ENCODE results near the gene BRI3BP. TPM values are rescaled to one million over a fixed set of nuclear protein-coding genes. Genes with fewer than 3 reads are reported as not detected.

BRI3BP gene
- total RNA-seq, 2 donors from 2014 or later, result 5.9 to 8.0 TPM

DNA sequence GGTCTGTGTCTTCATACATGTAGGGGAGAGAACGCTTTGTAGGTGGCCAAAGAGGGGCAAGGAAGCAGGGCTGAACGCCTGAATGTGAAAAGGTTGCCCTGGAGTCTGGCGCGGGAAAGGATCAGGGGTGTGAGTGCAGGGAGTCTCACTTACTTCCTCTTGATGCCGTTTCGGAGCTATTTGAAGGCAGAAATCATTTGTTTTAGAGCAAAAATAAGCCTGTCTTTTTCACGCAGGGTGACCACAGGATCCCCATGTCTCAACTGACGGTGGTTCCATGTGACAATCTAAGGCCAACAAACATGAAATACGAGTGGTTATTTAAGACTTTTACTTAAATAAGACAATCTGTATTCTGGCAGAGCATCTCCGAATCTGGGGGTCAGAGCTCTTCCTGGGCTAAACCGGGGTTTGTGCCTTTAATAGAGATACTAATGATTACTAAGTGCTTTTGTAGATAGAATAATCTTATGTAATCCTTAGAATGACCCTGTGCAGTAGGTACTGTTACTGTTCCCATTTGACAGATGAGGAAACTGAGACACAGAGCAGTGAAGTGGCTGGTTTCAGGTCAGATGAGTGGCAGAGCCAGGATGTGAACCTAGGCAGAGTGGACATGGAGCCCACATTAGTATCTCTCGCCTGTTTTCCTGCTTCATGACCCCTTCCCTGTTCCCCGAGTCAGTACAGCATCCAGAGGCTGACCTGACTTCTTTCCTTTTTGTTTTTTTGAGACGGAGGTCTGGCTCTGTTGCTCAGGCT is 1.9 kb downstream of the BRI3BP start:
- intact Hi-C loops (cut with DNase I), result no loop called here
- DNase-seq (no peak), ATAC-seq (no peak)
- H3K36me3 ChIP-seq (replicated peaks in 1 of 2; ENCODE audit: insufficient read depth in 1 of 2, low read depth in 2 of 2), result no peaks in the 10 kb centered on the region
- no peak overlapping the region for H3K4me3 ChIP-seq
- H3K9me3 ChIP-seq, result no peaks in the 10 kb centered on the region
- 74 to 86% methylated on average over 14 of the region's 14 CpGs for WGBS, 2 donors
- TF ChIP-seq, protein P1, sequence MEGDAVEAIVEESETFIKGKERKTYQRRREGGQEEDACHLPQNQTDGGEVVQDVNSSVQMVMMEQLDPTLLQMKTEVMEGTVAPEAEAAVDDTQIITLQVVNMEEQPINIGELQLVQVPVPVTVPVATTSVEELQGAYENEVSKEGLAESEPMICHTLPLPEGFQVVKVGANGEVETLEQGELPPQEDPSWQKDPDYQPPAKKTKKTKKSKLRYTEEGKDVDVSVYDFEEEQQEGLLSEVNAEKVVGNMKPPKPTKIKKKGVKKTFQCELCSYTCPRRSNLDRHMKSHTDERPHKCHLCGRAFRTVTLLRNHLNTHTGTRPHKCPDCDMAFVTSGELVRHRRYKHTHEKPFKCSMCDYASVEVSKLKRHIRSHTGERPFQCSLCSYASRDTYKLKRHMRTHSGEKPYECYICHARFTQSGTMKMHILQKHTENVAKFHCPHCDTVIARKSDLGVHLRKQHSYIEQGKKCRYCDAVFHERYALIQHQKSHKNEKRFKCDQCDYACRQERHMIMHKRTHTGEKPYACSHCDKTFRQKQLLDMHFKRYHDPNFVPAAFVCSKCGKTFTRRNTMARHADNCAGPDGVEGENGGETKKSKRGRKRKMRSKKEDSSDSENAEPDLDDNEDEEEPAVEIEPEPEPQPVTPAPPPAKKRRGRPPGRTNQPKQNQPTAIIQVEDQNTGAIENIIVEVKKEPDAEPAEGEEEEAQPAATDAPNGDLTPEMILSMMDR (IDR thresholded peaks at IDR 0.05), result no peak
- no peak for TF ChIP-seq POLR2A (IDR thresholded peaks at IDR 0.05)
- H3K27me3 ChIP-seq, result no peaks in the 10 kb centered on the region
- H3K4me1 ChIP-seq, result peaks cover 21% of the 10 kb centered on the region
- H3K27ac ChIP-seq, result no peak overlapping the region

- Histone ChIP-seq H3K27ac (no peak overlapping the region), H3K36me3 (replicated peaks in 1 of 2; ENCODE audit: insufficient read depth in 1 of 2, low read depth in 2 of 2) (no peaks in the 10 kb centered on the region), H3K4me3 (no peak overlapping the region), H3K9me3 (no peaks in the 10 kb centered on the region), H3K27me3 (no peaks in the 10 kb centered on the region), H3K4me1 (peaks cover 12% of the 10 kb centered on the region)
- WGBS, 2 donors, result 70 to 75% methylated on average over 4 of the region's 4 CpGs
- ATAC-seq, result no peak
- no peak for DNase-seq
- intact Hi-C loops (cut with DNase I), result no loop called here
- no peak for TF ChIP-seq POLR2A (IDR thresholded peaks at IDR 0.05)
- TF ChIP-seq, protein P1 (IDR thresholded peaks at IDR 0.05), result no peak
Measured at GRCh38 chr12:124998705-124999104, 5.3 kb downstream of the BRI3BP start.

GRCh38 chr12:125001636-125002035 is 8.2 kb downstream of the BRI3BP start:
- WGBS, 2 donors, result 97 to 100% methylated on average over 3 of the region's 3 CpGs
- Histone ChIP-seq H3K4me3 (no peak overlapping the region), H3K36me3 (replicated peaks in 1 of 2; ENCODE audit: insufficient read depth in 1 of 2, low read depth in 2 of 2) (no peaks in the 10 kb centered on the region), H3K4me1 (no peaks in the 10 kb centered on the region), H3K27ac (no peak overlapping the region), H3K27me3 (no peaks in the 10 kb centered on the region), H3K9me3 (no peaks in the 10 kb centered on the region)
- ATAC-seq, result no peak
- intact Hi-C loops (cut with DNase I), result no loop called here
- TF ChIP-seq, protein P1 (IDR thresholded peaks at IDR 0.05), result no peak
- no peak for TF ChIP-seq POLR2A (IDR thresholded peaks at IDR 0.05)
- DNase-seq, result no peak

- intact Hi-C loops (cut with DNase I), result no loop called here
- Histone ChIP-seq H3K4me1 (no peaks in the 10 kb centered on the region), H3K36me3 (replicated peaks in 1 of 2; ENCODE audit: insufficient read depth in 1 of 2, low read depth in 2 of 2) (no peaks in the 10 kb centered on the region), H3K4me3 (no peak overlapping the region), H3K9me3 (no peaks in the 10 kb centered on the region), H3K27me3 (no peaks in the 10 kb centered on the region), H3K27ac (no peak overlapping the region)
- WGBS, 2 donors, result 77 to 84% methylated on average over 8 to 9 of the region's 9 CpGs
- TF ChIP-seq, protein P1 (IDR thresholded peaks at IDR 0.05), result no peak
- TF ChIP-seq POLR2A (IDR thresholded peaks at IDR 0.05), result no peak
- no peak for ATAC-seq
- no peak for DNase-seq
Measured at GRCh38 chr12:125003021-125003420, 9.6 kb downstream of the BRI3BP start.

GRCh38 chr12:125004621-125005020 is 11.2 kb downstream of the BRI3BP start:
- H3K27me3 ChIP-seq, result no peaks in the 10 kb centered on the region
- no peak overlapping the region for H3K27ac ChIP-seq
- no peaks in the 10 kb centered on the region for H3K36me3 ChIP-seq (replicated peaks in 1 of 2; ENCODE audit: insufficient read depth in 1 of 2, low read depth in 2 of 2)
- no peaks in the 10 kb centered on the region for H3K4me1 ChIP-seq
- ATAC-seq (no peak), DNase-seq (no peak)
- no peak overlapping the region for H3K4me3 ChIP-seq
- intact Hi-C loops (cut with DNase I), result no loop called here
- 65 to 90% methylated on average over 6 of the region's 6 CpGs for WGBS, 2 donors
- TF ChIP-seq POLR2A (IDR thresholded peaks at IDR 0.05), result no peak
- TF ChIP-seq, protein P1 (IDR thresholded peaks at IDR 0.05), result no peak
- no peaks in the 10 kb centered on the region for H3K9me3 ChIP-seq

All from body of pancreas (tissue), 4 donors.